GM23338 (cell line): ENCODE data around the gene FOXI1. TPM values are rescaled to one million over a fixed set of nuclear protein-coding genes. Genes with fewer than 3 reads are reported as not detected.

ENCODE experiments used
- ATAC-seq: fragments of 200-7000 bp; cut with Tn5 transposase; 3 replicates; pipeline ENCODE4 v1.9.1; 2020
- DNase-seq: peaks from one replicate; pipeline ENCODE4 v3.0.0-alpha.2; 2015; ENCODE audit warnings: low spot score
- H2AFZ ChIP-seq: fragments of 200-600 bp; sonication (generic); 2 replicates; pipeline ENCODE4 v1.8.0; 2016; ENCODE audit warnings: antibody characterized with exemption, mild to moderate bottlenecking, moderate library complexity
- H3F3A ChIP-seq: fragments of 200-600 bp; sonication (generic); replicated peaks from 2 replicates; pipeline ENCODE4 v1.8.0; 2017; ENCODE audit warnings: antibody characterized with exemption, mixed run types, low read depth
- H3K27ac ChIP-seq: fragments of 200-600 bp; sonication (generic); 2 replicates; pipeline ENCODE4 v1.6.1; 2016; ENCODE audit warnings: low read depth
- H3K27me3 ChIP-seq: fragments of 200-600 bp; sonication (generic); 2 replicates; pipeline ENCODE4 v1.8.0; 2016; ENCODE audit warnings: mild to moderate bottlenecking, mixed run types, moderate library complexity; ENCODE audit not compliant: insufficient read depth
- H3K36me3 ChIP-seq: fragments of 200-600 bp; sonication (generic); 2 replicates; pipeline ENCODE4 v1.8.0; 2016; ENCODE audit warnings: mild to moderate bottlenecking; ENCODE audit not compliant: insufficient read depth
- H3K4me1 ChIP-seq: fragments of 200-600 bp; sonication (generic); 2 replicates; pipeline ENCODE4 v1.8.0; 2016; ENCODE audit warnings: mild to moderate bottlenecking, moderate library complexity; ENCODE audit not compliant: insufficient read depth
- H3K4me2 ChIP-seq: fragments of 200-600 bp; sonication (generic); 2 replicates; pipeline ENCODE4 v1.7.1; 2017; ENCODE audit warnings: mixed run types
- H3K4me3 ChIP-seq: fragments of 200-600 bp; sonication (generic); 2 replicates; pipeline ENCODE4 v1.6.1; 2016; ENCODE audit warnings: mixed run types
- H3K79me2 ChIP-seq: fragments of 200-600 bp; sonication (generic); replicated peaks from 2 replicates; pipeline ENCODE4 v1.8.0; 2017; ENCODE audit warnings: mild to moderate bottlenecking; ENCODE audit not compliant: insufficient read depth
- H3K9me2 ChIP-seq: fragments of 200-600 bp; sonication (generic); 2 replicates; pipeline ENCODE4 v1.8.0; 2017; ENCODE audit not compliant: insufficient read depth
- H4K20me1 ChIP-seq: fragments of 200-600 bp; sonication (generic); replicated peaks from 2 replicates; pipeline ENCODE4 v1.8.0; 2017; ENCODE audit warnings: mild to moderate bottlenecking; ENCODE audit not compliant: insufficient read depth
- H3K27ac Mint-ChIP-seq: 2 replicates; pipeline ENCODE4 v1.8.0; 2020; ENCODE audit warnings: inconsistent platforms, mild to moderate bottlenecking, moderate library complexity, mixed read lengths
- H3K27me3 Mint-ChIP-seq: 3 replicates; pipeline ENCODE4 v1.8.0; 2022; ENCODE audit warnings: low read depth, mild to moderate bottlenecking, moderate library complexity, mixed read lengths, inconsistent platforms; ENCODE audit not compliant: insufficient read depth, poor library complexity
- H3K36me3 Mint-ChIP-seq: 3 replicates; pipeline ENCODE4 v1.8.0; 2021; ENCODE audit warnings: low read depth, mild to moderate bottlenecking, inconsistent platforms, moderate library complexity, mixed read lengths
- H3K4me1 Mint-ChIP-seq: 3 replicates; pipeline ENCODE4 v1.8.0; 2020; ENCODE audit warnings: mild to moderate bottlenecking, inconsistent platforms, mixed read lengths
- H3K4me3 Mint-ChIP-seq: 3 replicates; pipeline ENCODE4 v1.8.0; 2021; ENCODE audit warnings: moderate library complexity, mild to moderate bottlenecking, inconsistent platforms, mixed read lengths
- H3K9me3 Mint-ChIP-seq: 3 replicates; pipeline ENCODE4 v1.8.0; 2020; ENCODE audit warnings: moderate library complexity, mild to moderate bottlenecking, inconsistent platforms, mixed read lengths
- EZH2 ChIP-seq: fragments of 200-600 bp; sonication (generic); IDR thresholded peaks from one replicate; pipeline ENCODE4 v1.8.0; 2017; ENCODE audit warnings: antibody characterized with exemption, mild to moderate bottlenecking, low read depth; ENCODE audit not compliant: unreplicated experiment
- EZH2phosphoT487 ChIP-seq: fragments of 200-600 bp; sonication (generic); IDR thresholded peaks from one replicate; pipeline ENCODE4 v1.8.1; 2018; ENCODE audit warnings: antibody characterized with exemption; ENCODE audit not compliant: unreplicated experiment
- JUNB ChIP-seq: IDR thresholded peaks from one replicate; pipeline ENCODE4 v1.6.1; 2016; ENCODE audit warnings: antibody characterized with exemption; ENCODE audit not compliant: unreplicated experiment
- NANOG ChIP-seq: IDR thresholded peaks from 2 replicates; pipeline ENCODE4 v1.6.1; 2016; ENCODE audit warnings: antibody characterized with exemption, borderline replicate concordance
- POLR2AphosphoS5 ChIP-seq: IDR thresholded peaks from 2 replicates; pipeline ENCODE4 v1.6.1; 2016; ENCODE audit warnings: antibody characterized with exemption, low read depth
- STAT1 ChIP-seq: IDR thresholded peaks from one replicate; pipeline ENCODE4 v1.6.1; 2016; ENCODE audit warnings: antibody characterized with exemption; ENCODE audit not compliant: unreplicated experiment
- ZNF331 ChIP-seq: fragments of 250-450 bp; sonication (Bioruptor Pico); IDR thresholded peaks from 2 replicates; pipeline ENCODE4 v1.5.0; 2020; ENCODE audit warnings: low read depth, mild to moderate bottlenecking, moderate library complexity
- polyA plus RNA-seq: library from polyadenylated mRNA; unstranded; fragments of >200 nt; fragmentation: Nextera tagmentation; extraction: Ambion mirVana; gene quantifications from 2 replicates; pipeline ENCODE4 v1.2.1, GENCODE V29; 2016
- total RNA-seq: library from RNA; depleted of rRNA; stranded (reverse); fragments of >200 nt; shearing (Covaris generic); gene quantifications from 2 replicates; pipeline ENCODE4 v1.2.3, GENCODE V29; 2014
- TF ChIP-seq, protein P1 (sequence below): fragments of 250-450 bp; sonication (Bioruptor Pico); IDR thresholded peaks from 2 replicates; pipeline ENCODE4 v1.5.0; 2020; ENCODE audit warnings: mild to moderate bottlenecking, moderate library complexity
- TF ChIP-seq, protein P2 (sequence below): IDR thresholded peaks from one replicate; pipeline ENCODE4 v1.6.1; 2018; ENCODE audit warnings: antibody characterized with exemption; ENCODE audit not compliant: unreplicated experiment
- TF ChIP-seq, protein P3 (sequence below), 2 experiments: fragments of 200-600 bp in 1 of 2; sonication (generic) in 1 of 2; conservative IDR thresholded peaks; 2 replicates each; pipeline versions ENCODE4 v1.5.1 to v1.6.1; 2016 to 2017; ENCODE audit warnings: antibody characterized with exemption in 2 of 2, low read depth in 2 of 2, mild to moderate bottlenecking in 2 of 2, moderate library complexity in 1 of 2

FOXI1 gene
- total and polyA plus RNA-seq, 2 experiments from 2014 or later, result not detected

DNA sequence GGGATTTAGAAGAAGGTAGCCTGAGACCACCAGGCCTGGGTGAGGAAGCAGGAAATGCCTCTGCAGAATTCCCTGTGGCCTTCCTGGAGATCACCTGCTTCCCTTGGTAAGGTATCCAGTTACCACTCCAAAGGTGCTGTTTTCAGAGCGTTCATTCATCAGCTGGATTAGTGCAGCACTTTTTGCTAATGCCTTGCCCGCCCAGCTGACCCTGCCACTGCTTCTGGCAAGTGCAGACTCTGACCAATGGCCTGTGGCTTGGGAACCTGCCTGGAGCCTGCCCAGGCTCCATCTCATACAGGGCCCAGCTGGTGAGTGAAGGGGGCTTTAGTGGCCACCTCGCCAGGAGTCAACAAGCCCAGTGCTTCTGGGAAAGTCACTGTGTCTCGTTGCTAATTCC lies 48.6 kb downstream of the FOXI1 start:
- Mint-ChIP-seq H3K4me1 (peaks cover 17% of the 10 kb centered on the region), H3K27me3 (no peaks in the 10 kb centered on the region), H3K36me3 (no peaks in the 10 kb centered on the region), H3K4me3 (no peak overlapping the region), H3K27ac (no peak overlapping the region), H3K9me3 (no peaks in the 10 kb centered on the region; the same call in 2 of the 3 replicates)
- Histone ChIP-seq H3K27ac (no peak overlapping the region), H3F3A (no peaks in the 10 kb centered on the region), H3K4me1 (peaks cover 8% of the 10 kb centered on the region), H3K79me2 (no peaks in the 10 kb centered on the region), H3K9me2 (no peaks in the 10 kb centered on the region), H3K4me3 (no peak overlapping the region), H3K4me2 (no peak overlapping the region), H4K20me1 (no peaks in the 10 kb centered on the region), H3K36me3 (no peaks in the 10 kb centered on the region), H2AFZ (no peak overlapping the region), H3K27me3 (no peaks in the 10 kb centered on the region)
- ATAC-seq (no peak), DNase-seq (no peak)
- TF ChIP-seq EZH2 (no peak), EZH2phosphoT487 (no peak), ZNF331 (CRISPR knock-in tag) (no peak), POLR2AphosphoS5 (no peak), NANOG (no peak), JUNB (no peak)
- TF ChIP-seq, protein P1, sequence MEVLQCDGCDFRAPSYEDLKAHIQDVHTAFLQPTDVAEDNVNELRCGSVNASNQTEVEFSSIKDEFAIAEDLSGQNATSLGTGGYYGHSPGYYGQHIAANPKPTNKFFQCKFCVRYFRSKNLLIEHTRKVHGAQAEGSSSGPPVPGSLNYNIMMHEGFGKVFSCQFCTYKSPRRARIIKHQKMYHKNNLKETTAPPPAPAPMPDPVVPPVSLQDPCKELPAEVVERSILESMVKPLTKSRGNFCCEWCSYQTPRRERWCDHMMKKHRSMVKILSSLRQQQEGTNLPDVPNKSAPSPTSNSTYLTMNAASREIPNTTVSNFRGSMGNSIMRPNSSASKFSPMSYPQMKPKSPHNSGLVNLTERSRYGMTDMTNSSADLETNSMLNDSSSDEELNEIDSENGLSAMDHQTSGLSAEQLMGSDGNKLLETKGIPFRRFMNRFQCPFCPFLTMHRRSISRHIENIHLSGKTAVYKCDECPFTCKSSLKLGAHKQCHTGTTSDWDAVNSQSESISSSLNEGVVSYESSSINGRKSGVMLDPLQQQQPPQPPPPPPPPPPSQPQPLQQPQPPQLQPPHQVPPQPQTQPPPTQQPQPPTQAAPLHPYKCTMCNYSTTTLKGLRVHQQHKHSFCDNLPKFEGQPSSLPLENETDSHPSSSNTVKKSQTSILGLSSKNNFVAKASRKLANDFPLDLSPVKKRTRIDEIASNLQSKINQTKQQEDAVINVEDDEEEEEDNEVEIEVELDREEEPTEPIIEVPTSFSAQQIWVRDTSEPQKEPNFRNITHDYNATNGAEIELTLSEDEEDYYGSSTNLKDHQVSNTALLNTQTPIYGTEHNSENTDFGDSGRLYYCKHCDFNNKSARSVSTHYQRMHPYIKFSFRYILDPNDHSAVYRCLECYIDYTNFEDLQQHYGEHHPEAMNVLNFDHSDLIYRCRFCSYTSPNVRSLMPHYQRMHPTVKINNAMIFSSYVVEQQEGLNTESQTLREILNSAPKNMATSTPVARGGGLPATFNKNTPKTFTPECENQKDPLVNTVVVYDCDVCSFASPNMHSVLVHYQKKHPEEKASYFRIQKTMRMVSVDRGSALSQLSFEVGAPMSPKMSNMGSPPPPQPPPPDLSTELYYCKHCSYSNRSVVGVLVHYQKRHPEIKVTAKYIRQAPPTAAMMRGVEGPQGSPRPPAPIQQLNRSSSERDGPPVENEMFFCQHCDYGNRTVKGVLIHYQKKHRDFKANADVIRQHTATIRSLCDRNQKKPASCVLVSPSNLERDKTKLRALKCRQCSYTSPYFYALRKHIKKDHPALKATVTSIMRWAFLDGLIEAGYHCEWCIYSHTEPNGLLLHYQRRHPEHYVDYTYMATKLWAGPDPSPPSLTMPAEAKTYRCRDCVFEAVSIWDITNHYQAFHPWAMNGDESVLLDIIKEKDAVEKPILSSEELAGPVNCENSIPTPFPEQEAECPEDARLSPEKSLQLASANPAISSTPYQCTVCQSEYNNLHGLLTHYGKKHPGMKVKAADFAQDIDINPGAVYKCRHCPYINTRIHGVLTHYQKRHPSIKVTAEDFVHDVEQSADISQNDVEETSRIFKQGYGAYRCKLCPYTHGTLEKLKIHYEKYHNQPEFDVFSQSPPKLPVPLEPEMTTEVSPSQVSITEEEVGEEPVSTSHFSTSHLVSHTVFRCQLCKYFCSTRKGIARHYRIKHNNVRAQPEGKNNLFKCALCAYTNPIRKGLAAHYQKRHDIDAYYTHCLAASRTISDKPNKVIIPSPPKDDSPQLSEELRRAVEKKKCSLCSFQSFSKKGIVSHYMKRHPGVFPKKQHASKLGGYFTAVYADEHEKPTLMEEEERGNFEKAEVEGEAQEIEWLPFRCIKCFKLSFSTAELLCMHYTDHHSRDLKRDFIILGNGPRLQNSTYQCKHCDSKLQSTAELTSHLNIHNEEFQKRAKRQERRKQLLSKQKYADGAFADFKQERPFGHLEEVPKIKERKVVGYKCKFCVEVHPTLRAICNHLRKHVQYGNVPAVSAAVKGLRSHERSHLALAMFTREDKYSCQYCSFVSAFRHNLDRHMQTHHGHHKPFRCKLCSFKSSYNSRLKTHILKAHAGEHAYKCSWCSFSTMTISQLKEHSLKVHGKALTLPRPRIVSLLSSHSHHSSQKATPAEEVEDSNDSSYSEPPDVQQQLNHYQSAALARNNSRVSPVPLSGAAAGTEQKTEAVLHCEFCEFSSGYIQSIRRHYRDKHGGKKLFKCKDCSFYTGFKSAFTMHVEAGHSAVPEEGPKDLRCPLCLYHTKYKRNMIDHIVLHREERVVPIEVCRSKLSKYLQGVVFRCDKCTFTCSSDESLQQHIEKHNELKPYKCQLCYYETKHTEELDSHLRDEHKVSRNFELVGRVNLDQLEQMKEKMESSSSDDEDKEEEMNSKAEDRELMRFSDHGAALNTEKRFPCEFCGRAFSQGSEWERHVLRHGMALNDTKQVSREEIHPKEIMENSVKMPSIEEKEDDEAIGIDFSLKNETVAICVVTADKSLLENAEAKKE (CRISPR knock-in tag), result no peak

DNA sequence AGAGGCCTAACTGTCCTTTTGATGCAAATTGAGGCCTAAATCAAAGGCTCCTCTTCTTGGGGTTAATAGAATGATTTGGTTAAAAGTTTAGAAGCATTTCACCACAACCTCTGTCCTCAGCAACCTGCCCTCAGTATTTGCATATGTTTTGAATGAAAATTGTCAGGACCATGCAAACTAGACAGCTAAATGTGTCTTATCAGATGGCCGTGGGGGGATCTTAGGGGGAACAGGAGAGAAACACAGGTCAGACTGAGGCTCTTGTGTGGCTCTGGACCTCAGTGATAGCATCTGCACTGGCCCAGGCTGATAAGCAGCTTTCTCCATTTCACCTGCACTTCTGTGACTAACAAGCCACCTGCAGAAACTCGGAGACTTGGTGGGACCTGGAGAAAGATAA lies 49.0 kb downstream of the FOXI1 start:
- Histone ChIP-seq H3K9me2 (no peaks in the 10 kb centered on the region), H3K4me3 (no peak overlapping the region), H2AFZ (no peak overlapping the region), H3K4me1 (peaks cover 8% of the 10 kb centered on the region), H3F3A (no peaks in the 10 kb centered on the region), H3K27me3 (no peaks in the 10 kb centered on the region), H3K4me2 (no peak overlapping the region), H4K20me1 (no peaks in the 10 kb centered on the region), H3K79me2 (no peaks in the 10 kb centered on the region), H3K27ac (no peak overlapping the region), H3K36me3 (no peaks in the 10 kb centered on the region)
- Mint-ChIP-seq H3K4me1 (peaks cover 17% of the 10 kb centered on the region), H3K4me3 (no peak overlapping the region), H3K36me3 (no peaks in the 10 kb centered on the region), H3K9me3 (no peaks in the 10 kb centered on the region; the same call in 2 of the 3 replicates), H3K27me3 (no peaks in the 10 kb centered on the region), H3K27ac (no peak overlapping the region)
- ATAC-seq (no peak), DNase-seq (no peak)
- TF ChIP-seq STAT1 (no peak), EZH2 (no peak), JUNB (no peak), NANOG (no peak), EZH2phosphoT487 (no peak)
- TF ChIP-seq, protein P2, sequence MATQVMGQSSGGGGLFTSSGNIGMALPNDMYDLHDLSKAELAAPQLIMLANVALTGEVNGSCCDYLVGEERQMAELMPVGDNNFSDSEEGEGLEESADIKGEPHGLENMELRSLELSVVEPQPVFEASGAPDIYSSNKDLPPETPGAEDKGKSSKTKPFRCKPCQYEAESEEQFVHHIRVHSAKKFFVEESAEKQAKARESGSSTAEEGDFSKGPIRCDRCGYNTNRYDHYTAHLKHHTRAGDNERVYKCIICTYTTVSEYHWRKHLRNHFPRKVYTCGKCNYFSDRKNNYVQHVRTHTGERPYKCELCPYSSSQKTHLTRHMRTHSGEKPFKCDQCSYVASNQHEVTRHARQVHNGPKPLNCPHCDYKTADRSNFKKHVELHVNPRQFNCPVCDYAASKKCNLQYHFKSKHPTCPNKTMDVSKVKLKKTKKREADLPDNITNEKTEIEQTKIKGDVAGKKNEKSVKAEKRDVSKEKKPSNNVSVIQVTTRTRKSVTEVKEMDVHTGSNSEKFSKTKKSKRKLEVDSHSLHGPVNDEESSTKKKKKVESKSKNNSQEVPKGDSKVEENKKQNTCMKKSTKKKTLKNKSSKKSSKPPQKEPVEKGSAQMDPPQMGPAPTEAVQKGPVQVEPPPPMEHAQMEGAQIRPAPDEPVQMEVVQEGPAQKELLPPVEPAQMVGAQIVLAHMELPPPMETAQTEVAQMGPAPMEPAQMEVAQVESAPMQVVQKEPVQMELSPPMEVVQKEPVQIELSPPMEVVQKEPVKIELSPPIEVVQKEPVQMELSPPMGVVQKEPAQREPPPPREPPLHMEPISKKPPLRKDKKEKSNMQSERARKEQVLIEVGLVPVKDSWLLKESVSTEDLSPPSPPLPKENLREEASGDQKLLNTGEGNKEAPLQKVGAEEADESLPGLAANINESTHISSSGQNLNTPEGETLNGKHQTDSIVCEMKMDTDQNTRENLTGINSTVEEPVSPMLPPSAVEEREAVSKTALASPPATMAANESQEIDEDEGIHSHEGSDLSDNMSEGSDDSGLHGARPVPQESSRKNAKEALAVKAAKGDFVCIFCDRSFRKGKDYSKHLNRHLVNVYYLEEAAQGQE, result no peak
- TF ChIP-seq, protein P3, sequence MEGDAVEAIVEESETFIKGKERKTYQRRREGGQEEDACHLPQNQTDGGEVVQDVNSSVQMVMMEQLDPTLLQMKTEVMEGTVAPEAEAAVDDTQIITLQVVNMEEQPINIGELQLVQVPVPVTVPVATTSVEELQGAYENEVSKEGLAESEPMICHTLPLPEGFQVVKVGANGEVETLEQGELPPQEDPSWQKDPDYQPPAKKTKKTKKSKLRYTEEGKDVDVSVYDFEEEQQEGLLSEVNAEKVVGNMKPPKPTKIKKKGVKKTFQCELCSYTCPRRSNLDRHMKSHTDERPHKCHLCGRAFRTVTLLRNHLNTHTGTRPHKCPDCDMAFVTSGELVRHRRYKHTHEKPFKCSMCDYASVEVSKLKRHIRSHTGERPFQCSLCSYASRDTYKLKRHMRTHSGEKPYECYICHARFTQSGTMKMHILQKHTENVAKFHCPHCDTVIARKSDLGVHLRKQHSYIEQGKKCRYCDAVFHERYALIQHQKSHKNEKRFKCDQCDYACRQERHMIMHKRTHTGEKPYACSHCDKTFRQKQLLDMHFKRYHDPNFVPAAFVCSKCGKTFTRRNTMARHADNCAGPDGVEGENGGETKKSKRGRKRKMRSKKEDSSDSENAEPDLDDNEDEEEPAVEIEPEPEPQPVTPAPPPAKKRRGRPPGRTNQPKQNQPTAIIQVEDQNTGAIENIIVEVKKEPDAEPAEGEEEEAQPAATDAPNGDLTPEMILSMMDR (conservative IDR thresholded peaks at IDR 0.05; ENCODE audit: low read depth in 2 of 2), result no peak
